HG02981 (cell line): ENCODE data around the gene PLPP4.
A peak's percentile ranks its signal among the peaks of the same experiment; 100 is the strongest.
"Not testable (repeated sequence)": the region's sequence is repeated elsewhere in the genome, so short reads cannot be mapped to it uniquely, and the experiment has no call there.

ENCODE experiments used
- ATAC-seq: cut with Tn5 transposase; IDR thresholded peaks from one replicate; pipeline ENCODE4 v1.9.1; 2021; ENCODE audit warnings: mild to moderate bottlenecking, moderate library complexity; ENCODE audit not compliant: unreplicated experiment

Gene PLPP4

DNA sequence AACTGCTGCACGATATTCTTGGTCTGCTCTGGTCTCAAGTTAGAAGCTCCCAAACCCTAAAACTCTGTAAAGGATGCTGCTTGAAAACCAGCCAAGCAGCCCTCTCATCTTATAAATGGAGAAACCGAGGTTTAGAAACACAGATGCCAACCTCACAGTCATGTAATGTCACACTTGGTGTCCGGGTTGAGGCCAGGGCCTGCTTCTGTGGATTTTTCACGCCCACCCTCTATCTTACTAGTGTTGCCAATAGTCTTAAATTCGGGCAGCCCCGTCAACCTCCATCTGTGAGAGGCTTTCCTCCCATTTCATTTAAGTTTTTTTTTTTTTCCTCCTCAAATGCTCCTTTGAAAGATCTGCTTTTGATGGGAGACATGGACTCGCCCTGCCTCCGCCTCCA is 28.9 kb downstream of the PLPP4 start:
- no peak for ATAC-seq

- ATAC-seq = no peak
Observed at GRCh38 chr10:120486671-120487205, 29.7 kb downstream of the PLPP4 start.

- ATAC-seq = no peak
Observed at GRCh38 chr10:120490288-120490687, 33.3 kb downstream of the PLPP4 start.

DNA sequence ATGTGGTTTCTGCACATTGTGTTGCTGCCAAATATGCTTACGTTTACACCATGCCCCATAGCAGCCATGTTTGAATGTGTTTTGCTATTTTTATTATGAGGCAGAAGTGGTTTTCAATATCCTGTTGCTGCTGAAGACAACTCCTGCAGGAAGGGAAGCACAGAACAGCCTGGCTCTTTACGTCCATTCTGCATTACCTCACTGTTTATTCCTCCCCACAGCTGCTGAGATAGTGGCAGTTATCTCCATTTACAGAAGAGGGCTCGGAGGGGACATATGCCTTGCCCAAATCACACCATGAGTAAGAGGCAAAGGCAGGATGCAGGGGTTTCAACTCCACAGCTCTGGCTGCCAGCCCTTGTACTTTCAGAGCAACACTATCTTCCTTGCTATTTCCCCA is 35.3 kb downstream of the PLPP4 start:
- ATAC-seq = no peak

- ATAC-seq = peak; percentile 70
Observed at GRCh38 chr10:120493411-120494312, 36.6 kb downstream of the PLPP4 start.

DNA sequence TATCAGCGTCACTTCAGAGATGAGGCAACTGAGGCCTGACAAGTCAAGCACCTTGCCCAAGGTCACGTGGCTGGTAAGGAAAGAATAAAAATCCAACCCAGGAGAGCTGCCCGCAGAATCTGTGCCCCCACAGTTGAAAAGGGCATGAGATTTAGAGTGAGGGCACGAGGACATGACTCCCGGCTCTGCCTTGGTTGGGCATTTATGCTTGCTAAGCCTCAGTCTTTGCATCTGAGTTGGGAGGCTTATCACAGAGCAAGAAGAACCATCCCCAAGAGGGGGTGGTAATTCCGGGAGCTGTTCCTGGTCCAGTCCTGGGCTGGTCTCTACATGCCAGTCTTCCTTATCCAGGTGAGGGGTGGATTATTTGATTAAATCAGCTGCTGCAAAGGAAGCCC is 37.3 kb downstream of the PLPP4 start:
- no peak for ATAC-seq

DNA sequence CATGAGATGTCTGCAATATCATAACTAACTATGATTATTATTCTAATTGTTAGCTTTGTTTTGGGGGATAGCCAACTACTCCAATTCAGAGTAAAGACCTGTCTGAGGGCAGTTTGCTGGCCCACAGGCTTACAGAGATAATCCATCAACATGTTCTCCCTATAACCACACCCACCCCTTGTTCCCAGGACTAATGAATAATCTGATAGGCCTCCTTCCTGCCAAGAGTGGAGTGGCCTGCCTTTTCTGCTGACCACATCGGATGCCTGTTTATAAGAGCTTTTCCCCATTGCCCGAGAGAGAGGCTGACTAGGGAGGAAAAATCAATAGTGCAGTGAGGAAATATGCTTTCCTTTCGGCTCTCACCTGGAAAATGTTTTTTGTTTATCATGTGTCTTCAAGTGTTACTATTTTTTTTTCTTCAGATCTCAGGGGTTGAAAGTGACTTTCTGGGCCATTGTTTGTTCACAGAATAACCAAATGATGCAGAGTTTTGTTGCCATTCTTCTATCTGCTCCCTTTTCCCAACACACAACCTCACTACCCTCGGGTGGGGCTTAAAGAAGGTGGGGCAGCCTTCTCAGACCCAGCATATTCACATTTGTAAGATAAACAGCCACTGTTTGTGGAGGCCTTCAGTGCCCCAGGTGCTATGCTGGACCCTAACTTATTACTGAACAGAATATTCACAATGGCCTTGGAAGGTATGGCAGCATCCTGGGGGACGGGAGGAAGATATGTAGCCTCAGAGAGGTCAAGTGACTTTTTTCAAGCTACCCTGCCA is 38.4 kb downstream of the PLPP4 start:
- ATAC-seq = no peak

- no peak for ATAC-seq
Observed at GRCh38 chr10:120499883-120500282, 42.9 kb downstream of the PLPP4 start.

DNA sequence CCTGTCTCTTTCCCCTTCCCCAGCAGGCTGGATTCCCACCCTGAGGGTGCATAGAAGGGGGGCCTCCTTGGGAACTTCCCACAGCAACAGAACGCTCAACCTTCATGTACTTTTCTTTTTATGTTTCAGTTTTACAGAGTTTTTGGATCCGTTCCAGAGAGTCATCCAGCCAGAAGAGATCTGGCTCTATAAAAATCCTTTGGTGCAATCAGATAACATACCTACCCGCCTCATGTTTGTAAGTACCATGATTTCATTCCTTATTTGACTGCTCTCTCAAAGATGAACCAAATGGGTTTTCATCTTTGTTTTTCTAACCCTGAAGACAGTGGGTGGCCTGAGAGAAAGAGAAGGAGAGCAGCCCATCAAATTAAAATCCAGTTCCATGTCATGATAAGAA is 46.7 kb downstream of the PLPP4 start:
- ATAC-seq = no peak

- not testable (repeated sequence) for ATAC-seq
Observed at GRCh38 chr10:120504227-120504626, 47.2 kb downstream of the PLPP4 start.

DNA sequence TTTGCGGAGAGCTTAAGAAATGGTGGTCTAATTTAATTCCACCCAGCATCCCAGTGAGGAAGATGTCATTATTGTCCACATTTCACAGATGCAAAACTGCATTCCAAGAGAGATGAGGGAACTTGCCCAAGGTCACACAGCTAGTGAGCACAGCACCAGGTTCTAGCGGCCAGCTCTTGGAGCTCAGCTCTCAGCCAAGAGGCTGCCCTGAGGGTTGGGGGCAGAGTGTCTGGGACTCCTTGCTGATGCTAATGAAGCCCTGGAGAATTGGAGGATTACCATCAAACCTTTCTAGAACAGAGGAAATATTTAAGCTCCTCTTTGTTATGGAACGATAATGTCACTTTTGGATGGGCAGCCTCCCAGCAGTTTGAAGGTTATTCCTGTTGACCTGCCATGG is 48.0 kb downstream of the PLPP4 start:
- no peak for ATAC-seq

DNA sequence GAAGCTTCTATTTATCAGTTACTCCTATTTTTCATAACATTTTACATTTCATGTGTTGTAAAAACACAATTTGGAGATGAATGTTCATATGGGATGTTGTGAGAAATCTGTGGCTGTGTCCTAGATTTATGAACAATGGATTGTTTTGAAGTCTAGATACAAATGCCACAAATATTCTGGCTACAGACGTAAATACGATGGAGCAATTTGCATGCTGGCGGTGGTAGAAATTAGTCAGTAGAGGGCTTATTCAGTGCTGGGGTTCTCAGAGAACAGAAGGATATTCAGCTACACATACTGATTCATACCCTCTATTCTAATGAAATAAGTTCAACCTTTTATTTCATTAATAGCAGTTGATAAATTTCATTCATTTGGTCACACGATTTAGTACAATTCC is 48.8 kb downstream of the PLPP4 start:
- no peak for ATAC-seq

DNA sequence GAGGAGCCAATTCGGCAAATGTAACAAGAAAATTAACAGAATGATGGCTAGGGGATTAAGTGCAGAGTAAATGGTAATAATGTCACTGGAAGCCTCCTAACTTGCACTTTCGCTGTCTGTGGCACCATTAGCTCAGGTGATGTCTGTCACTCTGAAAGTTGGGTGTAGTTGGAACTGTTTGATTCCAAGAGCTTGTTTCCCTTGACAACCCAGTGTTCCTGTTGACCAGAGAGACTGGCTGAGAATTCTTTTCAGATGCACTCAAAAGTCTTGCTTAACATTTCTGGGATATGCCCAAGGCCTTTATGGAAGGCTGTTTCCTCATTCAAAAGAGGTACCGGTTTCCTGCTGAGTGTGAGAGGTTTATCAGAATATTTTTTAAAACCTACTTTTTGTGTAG is 49.6 kb downstream of the PLPP4 start:
- no peak for ATAC-seq

- ATAC-seq = no peak
Observed at GRCh38 chr10:120507175-120507574, 50.1 kb downstream of the PLPP4 start.

- ATAC-seq = no peak
Observed at GRCh38 chr10:120507651-120508050, 50.6 kb downstream of the PLPP4 start.

- ATAC-seq = no peak
Observed at GRCh38 chr10:120508393-120508792, 51.4 kb downstream of the PLPP4 start.

DNA sequence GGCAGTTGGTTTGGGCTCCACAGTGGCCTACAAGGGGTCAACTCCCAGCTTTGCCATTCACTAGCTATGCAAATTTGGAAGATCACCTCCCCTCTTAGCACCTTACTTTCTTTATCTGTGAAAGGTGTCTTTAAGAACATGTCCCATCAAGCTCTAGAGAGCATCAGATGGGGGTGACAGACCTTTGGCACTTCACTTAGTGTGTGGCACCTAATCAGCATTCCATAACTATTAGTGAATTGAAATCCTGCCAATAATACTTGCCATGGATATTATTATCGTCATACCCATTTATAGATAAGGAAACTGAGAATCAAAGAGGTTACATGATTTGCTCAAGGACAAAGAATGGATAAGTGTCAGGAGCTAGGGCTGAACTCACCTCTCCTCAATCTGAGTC is 51.9 kb downstream of the PLPP4 start:
- no peak for ATAC-seq

DNA sequence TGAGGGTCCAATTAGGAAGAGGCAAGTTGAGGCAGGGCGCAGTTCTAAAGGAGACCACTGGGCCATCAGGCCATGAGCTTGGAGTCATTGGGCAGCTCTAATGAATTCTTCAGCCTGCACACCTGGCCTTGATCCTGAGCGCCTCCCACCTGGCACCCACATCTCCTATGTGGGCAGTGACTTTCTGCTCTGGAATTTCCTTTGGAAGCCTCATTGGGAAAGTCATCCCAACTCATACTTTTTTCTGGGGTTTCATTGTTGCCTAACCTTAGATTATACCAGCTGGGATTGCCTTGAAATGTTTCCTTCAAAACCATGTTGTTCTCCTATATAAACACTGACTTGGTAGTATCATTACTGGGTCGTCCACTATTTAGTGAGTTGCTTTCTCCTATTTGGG is 54.1 kb downstream of the PLPP4 start:
- ATAC-seq = no peak

DNA sequence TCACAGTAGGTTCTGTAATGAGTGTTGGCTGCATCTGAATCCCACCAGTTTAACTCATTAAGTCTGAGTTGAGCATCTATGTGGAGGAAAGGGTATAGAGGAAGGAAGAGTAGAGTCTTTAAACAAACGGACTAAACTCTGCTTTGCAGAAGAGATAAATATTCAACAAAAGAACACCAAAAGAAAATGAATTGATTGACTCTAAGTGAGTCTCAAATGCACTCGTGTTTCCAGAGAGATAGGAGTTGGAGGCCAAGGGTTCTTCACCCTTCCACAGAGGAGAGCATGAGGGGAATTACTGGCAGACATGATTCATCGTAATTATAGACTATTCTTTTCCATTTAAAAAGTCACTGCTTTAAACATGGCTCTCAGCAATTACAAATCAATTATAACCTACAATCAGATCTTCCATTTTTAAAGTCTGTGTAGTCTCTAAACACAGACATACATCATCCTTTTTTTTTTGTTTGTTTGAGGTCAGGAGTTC is 56.3 kb downstream of the PLPP4 start:
- no peak for ATAC-seq

GRCh38 chr10:120514035-120514620 is 57.1 kb downstream of the PLPP4 start:
- no peak for ATAC-seq

GRCh38 chr10:120514959-120515358 is 57.9 kb downstream of the PLPP4 start:
- no peak for ATAC-seq
